ENCODE data around the gene COMMD7. TPM values are rescaled to one million over a fixed set of nuclear protein-coding genes. Genes with fewer than 3 reads are reported as not detected.

COMMD7 gene
- polyA plus RNA-seq, 3 donors: 71.2 to 76.0 (median 75.7) TPM

- DNase-seq (ENCODE audit: low read depth in 3 of 3, low spot score in 2 of 3): no peak
Observed at GRCh38 chr20:32682508-32682987, 60.7 kb downstream of the COMMD7 start.

- no peak for DNase-seq (ENCODE audit: low read depth in 3 of 3, low spot score in 2 of 3)
Observed at GRCh38 chr20:32681175-32682084, 61.8 kb downstream of the COMMD7 start.

GRCh38 chr20:32680544-32681174 is 62.6 kb downstream of the COMMD7 start:
- DNase-seq (ENCODE audit: low read depth in 3 of 3, low spot score in 2 of 3): no peak

GRCh38 chr20:32678948-32679347 is 64.3 kb downstream of the COMMD7 start:
- DNase-seq (ENCODE audit: low read depth in 3 of 3, low spot score in 2 of 3): no peak

- DNase-seq (ENCODE audit: low read depth in 3 of 3, low spot score in 2 of 3): no peak
Observed at GRCh38 chr20:32675223-32675975, 67.9 kb downstream of the COMMD7 start.

GRCh38 chr20:32674362-32674789 is 68.9 kb downstream of the COMMD7 start:
- DNase-seq (ENCODE audit: low read depth in 3 of 3, low spot score in 2 of 3): no peak

- DNase-seq (ENCODE audit: low read depth in 3 of 3, low spot score in 2 of 3): no peak
Observed at GRCh38 chr20:32672982-32673851, 70.0 kb downstream of the COMMD7 start.

- DNase-seq (ENCODE audit: low read depth in 3 of 3, low spot score in 2 of 3): no peak
Observed at GRCh38 chr20:32672394-32672981, 70.8 kb downstream of the COMMD7 start.

- no peak for DNase-seq (ENCODE audit: low read depth in 3 of 3, low spot score in 2 of 3)
Observed at GRCh38 chr20:32670773-32671455, 72.4 kb downstream of the COMMD7 start.

- DNase-seq (ENCODE audit: low read depth in 3 of 3, low spot score in 2 of 3): no peak
Observed at GRCh38 chr20:32667027-32667426, 76.2 kb downstream of the COMMD7 start.

GRCh38 chr20:32664678-32665159 is 78.5 kb downstream of the COMMD7 start:
- DNase-seq (ENCODE audit: low read depth in 3 of 3, low spot score in 2 of 3): no peak

GRCh38 chr20:32664012-32664677 is 79.1 kb downstream of the COMMD7 start:
- no peak for DNase-seq (ENCODE audit: low read depth in 3 of 3, low spot score in 2 of 3)

GRCh38 chr20:32663335-32664011 is 79.8 kb downstream of the COMMD7 start:
- DNase-seq (ENCODE audit: low read depth in 3 of 3, low spot score in 2 of 3): no peak

GRCh38 chr20:32661820-32662528 is 81.3 kb downstream of the COMMD7 start:
- DNase-seq (ENCODE audit: low read depth in 3 of 3, low spot score in 2 of 3): no peak

GRCh38 chr20:32660661-32661060 is 82.6 kb downstream of the COMMD7 start:
- DNase-seq (ENCODE audit: low read depth in 3 of 3, low spot score in 2 of 3): no peak

- no peak for DNase-seq (ENCODE audit: low read depth in 3 of 3, low spot score in 2 of 3)
Observed at GRCh38 chr20:32656827-32657226, 86.4 kb downstream of the COMMD7 start.

- no peak for DNase-seq (ENCODE audit: low read depth in 3 of 3, low spot score in 2 of 3)
Observed at GRCh38 chr20:32655903-32656512, 87.3 kb downstream of the COMMD7 start.
